K562 treated with DMSO at 1 percent for 48 hours (cell line): ENCODE data around the gene DKK2. TPM values are rescaled to one million over a fixed set of nuclear protein-coding genes. Genes with fewer than 3 reads are reported as not detected.

Source experiments
- total RNA-seq: library from RNA; unstranded; fragments of 300-600 nt; gene quantifications from 2 replicates; pipeline ENCODE4 v1.2.3, GENCODE V29; 2022; ENCODE audit warnings: low replicate concordance; ENCODE audit errors: extremely low read depth

Gene DKK2
- total RNA-seq = not detected in 2 replicates

GRCh38 chr4:107035819-107036583, at the start of gene DKK2:
Gene DKK2 (minus strand): TSS chr4:107036313. CDS start chr4:107035591, 722 bp downstream.

